NCI-H187 treated with DMSO at 0.1 percent for 48 hours (cell line): ENCODE results near the gene HASPIN.

Source experiments
- DNase-seq: peaks from one replicate; lab custom pipeline; 2025; lab: John Stamatoyannopoulos, UW

The HASPIN gene

DNA sequence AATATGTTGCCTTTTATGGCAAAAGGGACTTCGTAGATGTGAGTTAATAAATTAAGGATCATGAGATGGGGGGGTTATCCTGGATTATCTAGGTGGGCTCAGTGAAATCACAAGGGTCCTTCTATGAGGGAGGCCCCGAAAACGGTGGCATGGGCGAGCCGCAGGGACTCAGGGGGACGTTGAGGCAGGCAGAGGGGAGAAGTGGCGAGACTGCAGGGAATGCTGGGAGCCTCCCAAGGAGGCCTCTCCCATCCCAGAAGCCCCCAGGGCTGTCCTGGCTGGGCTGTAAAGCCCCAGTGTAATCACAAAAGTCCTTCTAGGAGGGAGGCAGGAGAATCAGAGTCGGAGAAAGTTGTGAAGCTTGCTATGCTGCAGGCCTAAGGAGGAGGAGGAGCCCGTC is 42.3 kb downstream of the HASPIN start:
- no peak for DNase-seq

DNA sequence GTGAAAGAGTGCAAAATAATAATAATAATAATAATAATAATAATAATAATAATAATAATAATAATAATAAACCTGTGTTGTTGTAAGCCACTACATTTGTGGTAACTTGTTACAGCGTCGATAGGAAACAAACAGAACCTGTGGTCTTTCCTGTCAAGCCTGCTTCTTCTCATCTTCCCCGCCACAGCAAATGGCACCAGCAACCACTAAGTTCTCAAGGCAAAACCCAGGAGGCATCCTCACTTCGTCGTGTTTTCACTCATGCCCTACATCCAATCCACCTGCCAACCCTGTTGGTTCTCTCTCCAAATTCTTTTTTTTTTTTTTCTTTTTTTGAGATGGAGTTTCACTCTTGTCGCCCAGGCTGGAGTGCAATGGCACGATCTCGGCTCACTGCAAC is 43.1 kb downstream of the HASPIN start:
- no peak for DNase-seq

DNA sequence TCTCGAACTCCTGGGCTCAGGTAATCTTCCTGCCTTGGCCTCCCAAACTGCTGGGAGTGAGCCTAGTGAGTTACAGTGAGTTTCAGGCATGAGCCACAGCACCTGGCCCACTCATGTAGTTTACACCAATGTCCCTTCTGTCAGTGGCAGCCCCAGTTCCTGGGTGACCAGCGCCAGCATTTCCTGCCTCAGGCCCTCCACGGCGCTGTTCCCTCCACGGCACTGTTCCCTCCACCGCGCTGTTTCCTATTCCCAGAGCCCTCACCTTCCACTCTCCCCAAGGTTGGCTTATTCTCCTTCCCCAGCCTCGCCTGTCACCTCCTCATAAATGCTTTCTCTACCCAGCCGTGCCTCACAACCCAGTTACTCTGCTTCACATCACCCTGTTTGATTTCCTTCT is 44.6 kb downstream of the HASPIN start:
- no peak for DNase-seq

DNA sequence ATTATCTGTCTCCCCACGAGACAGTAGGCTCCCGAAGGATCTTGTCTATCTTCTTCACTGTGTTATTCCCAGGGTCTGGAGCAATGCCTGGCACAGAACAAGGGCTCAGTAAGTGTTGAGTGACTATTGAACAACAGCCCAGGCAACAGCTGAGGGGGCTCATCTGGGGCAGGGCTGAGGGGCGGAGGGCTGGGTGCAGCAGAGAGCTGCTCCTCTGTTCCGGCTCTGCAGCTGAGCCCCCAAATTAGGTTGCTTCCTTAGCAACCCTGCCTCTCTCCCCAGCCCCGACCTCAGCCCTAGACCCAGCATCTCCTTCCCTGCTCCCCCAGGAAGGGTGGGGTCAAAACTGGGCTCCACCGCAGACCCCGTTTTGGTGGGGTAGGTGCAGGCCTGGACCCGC is 45.1 kb downstream of the HASPIN start:
- DNase-seq = no peak

DNA sequence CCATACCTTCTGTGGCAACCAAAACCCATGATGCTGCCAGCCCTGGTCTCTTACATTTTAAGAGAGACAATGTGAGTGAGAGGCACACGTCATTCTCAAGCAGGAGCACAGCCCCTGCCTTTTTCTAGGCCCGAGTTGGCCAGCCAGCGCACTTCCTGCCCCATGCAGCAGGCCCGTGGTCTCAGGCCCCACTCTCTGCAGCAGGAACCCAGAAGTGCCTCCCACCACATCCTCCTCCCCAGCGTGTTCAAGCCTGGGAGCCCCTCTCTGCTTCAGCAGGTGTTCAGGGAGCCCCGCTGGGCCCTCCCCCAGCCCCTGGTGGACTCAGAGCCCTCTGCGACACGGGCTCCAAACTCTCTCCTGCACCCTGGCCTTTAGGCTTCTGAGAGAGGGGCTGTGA is 46.8 kb downstream of the HASPIN start:
- no peak for DNase-seq

DNA sequence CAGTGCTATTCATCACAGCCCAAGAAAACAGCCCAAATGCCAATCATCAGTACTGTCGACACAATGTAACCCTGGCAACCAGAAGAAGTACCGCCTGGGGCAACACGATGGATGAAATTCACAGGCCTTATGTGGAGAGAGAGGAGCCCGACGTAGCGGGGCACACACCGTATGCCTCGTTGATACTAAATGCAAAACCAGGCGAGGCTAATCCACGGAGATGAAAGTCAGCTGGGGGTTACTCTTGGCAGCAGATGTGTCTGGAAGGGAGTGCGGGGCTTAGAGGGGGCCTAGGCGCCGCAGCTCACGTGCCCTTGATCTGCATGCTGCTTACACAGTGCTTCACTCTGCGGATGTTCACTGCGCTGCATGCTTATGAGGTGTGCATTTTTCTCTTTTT is 47.4 kb downstream of the HASPIN start:
- no peak for DNase-seq

DNA sequence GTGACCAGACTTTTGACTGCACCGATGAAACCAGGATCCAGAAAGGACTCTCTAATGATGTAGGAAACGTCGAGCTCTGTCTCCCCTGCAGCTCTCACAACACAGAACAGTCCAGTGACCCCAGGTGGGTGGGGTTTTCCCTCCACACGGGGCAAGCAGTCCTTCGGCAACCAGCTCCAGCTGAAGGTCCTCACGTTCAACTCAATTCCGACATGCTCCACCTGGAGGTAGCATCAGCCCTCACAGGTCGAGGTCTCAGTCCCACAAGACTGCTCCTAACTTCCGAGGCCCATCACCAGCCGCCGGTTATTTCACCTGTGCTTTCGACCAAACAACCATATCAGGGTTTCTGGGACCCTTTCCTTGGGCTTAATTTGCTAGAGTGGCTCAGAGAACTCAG is 49.1 kb downstream of the HASPIN start:
- DNase-seq = no peak

DNA sequence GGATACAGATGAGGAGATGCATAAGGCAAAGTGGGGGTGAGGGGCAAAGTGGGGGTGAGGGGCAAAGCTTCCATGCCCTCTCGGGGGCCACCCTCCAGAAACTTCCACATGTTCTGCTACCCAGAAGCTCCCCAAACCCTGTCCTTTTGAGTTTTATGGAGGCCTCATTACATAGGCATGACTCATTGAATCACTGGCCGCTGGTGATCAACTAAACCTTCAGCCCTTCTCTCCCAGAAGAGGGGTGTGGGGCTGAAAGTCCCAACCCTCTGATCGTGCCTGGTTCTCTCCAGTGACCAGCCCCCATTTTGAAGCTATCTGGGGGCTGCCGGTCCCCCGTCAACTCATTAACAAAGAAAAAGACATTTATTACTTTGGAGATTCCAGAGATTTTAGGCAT is 49.8 kb downstream of the HASPIN start:
- no peak for DNase-seq

DNA sequence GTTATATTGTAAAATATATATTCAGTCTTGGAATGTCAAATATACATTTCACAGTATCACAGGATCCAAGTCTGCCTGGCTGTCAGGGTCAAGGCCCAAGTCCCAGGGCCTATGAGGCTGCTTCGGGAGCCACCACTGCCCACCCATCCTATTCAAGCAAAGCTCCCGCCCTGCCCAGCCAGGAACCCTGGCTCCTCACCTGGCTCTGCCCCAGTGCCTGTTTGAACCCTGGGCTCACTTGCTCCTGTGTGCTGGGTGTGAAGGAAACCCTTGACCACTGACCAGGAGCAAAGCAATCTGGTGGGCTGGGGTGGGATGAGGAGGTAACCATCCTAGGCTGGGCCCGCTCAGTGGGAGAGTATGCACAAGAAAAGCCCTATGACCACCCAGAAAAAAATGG is 50.3 kb downstream of the HASPIN start:
- DNase-seq = no peak
